ENCODE measurements around the gene FYN.

Gene FYN

GRCh38 chr6:111766201-111766857, 106.9 kb downstream of the FYN start:
- DNase-seq: peak; percentile 87

- no peak for DNase-seq
Measured at GRCh38 chr6:111765763-111766162, 107.5 kb downstream of the FYN start.

- DNase-seq: peak; percentile 38
Measured at GRCh38 chr6:111764238-111765175, 108.7 kb downstream of the FYN start.

- peak; percentile 66 for DNase-seq
Measured at GRCh38 chr6:111763381-111763780, 109.9 kb downstream of the FYN start.

- peak; percentile 70 for DNase-seq
Measured at GRCh38 chr6:111761783-111762312, 111.4 kb downstream of the FYN start.

- DNase-seq: no peak
Measured at GRCh38 chr6:111761212-111761611, 112.0 kb downstream of the FYN start.

- DNase-seq: peak; percentile 95
Measured at GRCh38 chr6:111759836-111760785, 113.1 kb downstream of the FYN start.

- no peak for DNase-seq
Measured at GRCh38 chr6:111759331-111759835, 113.9 kb downstream of the FYN start.

- peak; percentile 44 for DNase-seq
Measured at GRCh38 chr6:111758608-111759329, 114.5 kb downstream of the FYN start.

GRCh38 chr6:111757342-111757741, 115.9 kb downstream of the FYN start:
- peak; percentile 71 for DNase-seq

- no peak for DNase-seq
Measured at GRCh38 chr6:111754423-111754822, 118.8 kb downstream of the FYN start.

GRCh38 chr6:111753573-111753972, 119.7 kb downstream of the FYN start:
- DNase-seq: no peak

- DNase-seq: no peak
Measured at GRCh38 chr6:111752476-111752875, 120.8 kb downstream of the FYN start.

GRCh38 chr6:111750753-111751673, 122.2 kb downstream of the FYN start:
- peak; percentile 27 for DNase-seq

GRCh38 chr6:111750153-111750552, 123.1 kb downstream of the FYN start:
- DNase-seq: no peak

GRCh38 chr6:111748231-111748647, 125.0 kb downstream of the FYN start:
- DNase-seq: no peak

GRCh38 chr6:111747829-111748228, 125.4 kb downstream of the FYN start:
- no peak for DNase-seq

GRCh38 chr6:111747396-111747795, 125.9 kb downstream of the FYN start:
- DNase-seq: no peak

- no peak for DNase-seq
Measured at GRCh38 chr6:111746983-111747382, 126.3 kb downstream of the FYN start.

GRCh38 chr6:111745636-111746035, 127.6 kb downstream of the FYN start:
- DNase-seq: no peak

GRCh38 chr6:111745186-111745585, 128.1 kb downstream of the FYN start:
- no peak for DNase-seq

Measured in fibroblast of upper back skin (primary cell).